GM23338 (cell line): ENCODE measurements around the gene LRFN4. TPM values are rescaled to one million over a fixed set of nuclear protein-coding genes. Genes with fewer than 3 reads are reported as not detected.

Experiments
- ATAC-seq: fragments of 200-7000 bp; cut with Tn5 transposase; 3 replicates; pipeline ENCODE4 v1.9.1; 2020
- DNase-seq: peaks from one replicate; pipeline ENCODE4 v3.0.0-alpha.2; 2015; ENCODE audit warnings: low spot score
- H2AFZ ChIP-seq: fragments of 200-600 bp; sonication (generic); 2 replicates; pipeline ENCODE4 v1.8.0; 2016; ENCODE audit warnings: antibody characterized with exemption, mild to moderate bottlenecking, moderate library complexity
- H3F3A ChIP-seq: fragments of 200-600 bp; sonication (generic); replicated peaks from 2 replicates; pipeline ENCODE4 v1.8.0; 2017; ENCODE audit warnings: antibody characterized with exemption, mixed run types, low read depth
- H3K27ac ChIP-seq: fragments of 200-600 bp; sonication (generic); 2 replicates; pipeline ENCODE4 v1.6.1; 2016; ENCODE audit warnings: low read depth
- H3K27me3 ChIP-seq: fragments of 200-600 bp; sonication (generic); 2 replicates; pipeline ENCODE4 v1.8.0; 2016; ENCODE audit warnings: mild to moderate bottlenecking, mixed run types, moderate library complexity; ENCODE audit not compliant: insufficient read depth
- H3K36me3 ChIP-seq: fragments of 200-600 bp; sonication (generic); 2 replicates; pipeline ENCODE4 v1.8.0; 2016; ENCODE audit warnings: mild to moderate bottlenecking; ENCODE audit not compliant: insufficient read depth
- H3K4me1 ChIP-seq: fragments of 200-600 bp; sonication (generic); 2 replicates; pipeline ENCODE4 v1.8.0; 2016; ENCODE audit warnings: mild to moderate bottlenecking, moderate library complexity; ENCODE audit not compliant: insufficient read depth
- H3K4me2 ChIP-seq: fragments of 200-600 bp; sonication (generic); 2 replicates; pipeline ENCODE4 v1.7.1; 2017; ENCODE audit warnings: mixed run types
- H3K4me3 ChIP-seq: fragments of 200-600 bp; sonication (generic); 2 replicates; pipeline ENCODE4 v1.6.1; 2016; ENCODE audit warnings: mixed run types
- H3K79me2 ChIP-seq: fragments of 200-600 bp; sonication (generic); replicated peaks from 2 replicates; pipeline ENCODE4 v1.8.0; 2017; ENCODE audit warnings: mild to moderate bottlenecking; ENCODE audit not compliant: insufficient read depth
- H3K9me2 ChIP-seq: fragments of 200-600 bp; sonication (generic); 2 replicates; pipeline ENCODE4 v1.8.0; 2017; ENCODE audit not compliant: insufficient read depth
- H4K20me1 ChIP-seq: fragments of 200-600 bp; sonication (generic); replicated peaks from 2 replicates; pipeline ENCODE4 v1.8.0; 2017; ENCODE audit warnings: mild to moderate bottlenecking; ENCODE audit not compliant: insufficient read depth
- H3K27ac Mint-ChIP-seq: 2 replicates; pipeline ENCODE4 v1.8.0; 2020; ENCODE audit warnings: inconsistent platforms, mild to moderate bottlenecking, moderate library complexity, mixed read lengths
- H3K27me3 Mint-ChIP-seq: 3 replicates; pipeline ENCODE4 v1.8.0; 2022; ENCODE audit warnings: low read depth, mild to moderate bottlenecking, moderate library complexity, mixed read lengths, inconsistent platforms; ENCODE audit not compliant: insufficient read depth, poor library complexity
- H3K36me3 Mint-ChIP-seq: 3 replicates; pipeline ENCODE4 v1.8.0; 2021; ENCODE audit warnings: low read depth, mild to moderate bottlenecking, inconsistent platforms, moderate library complexity, mixed read lengths
- H3K4me1 Mint-ChIP-seq: 3 replicates; pipeline ENCODE4 v1.8.0; 2020; ENCODE audit warnings: mild to moderate bottlenecking, inconsistent platforms, mixed read lengths
- H3K4me3 Mint-ChIP-seq: 3 replicates; pipeline ENCODE4 v1.8.0; 2021; ENCODE audit warnings: moderate library complexity, mild to moderate bottlenecking, inconsistent platforms, mixed read lengths
- H3K9me3 Mint-ChIP-seq: 3 replicates; pipeline ENCODE4 v1.8.0; 2020; ENCODE audit warnings: moderate library complexity, mild to moderate bottlenecking, inconsistent platforms, mixed read lengths
- CREB1 ChIP-seq: fragments of 250-450 bp; sonication (Bioruptor Pico); IDR thresholded peaks from 2 replicates; pipeline ENCODE4 v1.5.0; 2020; ENCODE audit warnings: low read depth, mild to moderate bottlenecking, moderate library complexity
- EZH2 ChIP-seq: fragments of 200-600 bp; sonication (generic); IDR thresholded peaks from one replicate; pipeline ENCODE4 v1.8.0; 2017; ENCODE audit warnings: antibody characterized with exemption, mild to moderate bottlenecking, low read depth; ENCODE audit not compliant: unreplicated experiment
- EZH2phosphoT487 ChIP-seq: fragments of 200-600 bp; sonication (generic); IDR thresholded peaks from one replicate; pipeline ENCODE4 v1.8.1; 2018; ENCODE audit warnings: antibody characterized with exemption; ENCODE audit not compliant: unreplicated experiment
- JUNB ChIP-seq: IDR thresholded peaks from one replicate; pipeline ENCODE4 v1.6.1; 2016; ENCODE audit warnings: antibody characterized with exemption; ENCODE audit not compliant: unreplicated experiment
- NANOG ChIP-seq: IDR thresholded peaks from 2 replicates; pipeline ENCODE4 v1.6.1; 2016; ENCODE audit warnings: antibody characterized with exemption, borderline replicate concordance
- POLR2AphosphoS5 ChIP-seq: IDR thresholded peaks from 2 replicates; pipeline ENCODE4 v1.6.1; 2016; ENCODE audit warnings: antibody characterized with exemption, low read depth
- STAT1 ChIP-seq: IDR thresholded peaks from one replicate; pipeline ENCODE4 v1.6.1; 2016; ENCODE audit warnings: antibody characterized with exemption; ENCODE audit not compliant: unreplicated experiment
- ZNF114 ChIP-seq: fragments of 250-450 bp; sonication (Bioruptor Pico); IDR thresholded peaks from 2 replicates; pipeline ENCODE4 v1.5.0; 2020; ENCODE audit warnings: mild to moderate bottlenecking, moderate library complexity
- ZNF331 ChIP-seq: fragments of 250-450 bp; sonication (Bioruptor Pico); IDR thresholded peaks from 2 replicates; pipeline ENCODE4 v1.5.0; 2020; ENCODE audit warnings: low read depth, mild to moderate bottlenecking, moderate library complexity
- polyA plus RNA-seq: library from polyadenylated mRNA; unstranded; fragments of >200 nt; fragmentation: Nextera tagmentation; extraction: Ambion mirVana; gene quantifications from 2 replicates; pipeline ENCODE4 v1.2.1, GENCODE V29; 2016
- total RNA-seq: library from RNA; depleted of rRNA; stranded (reverse); fragments of >200 nt; shearing (Covaris generic); gene quantifications from 2 replicates; pipeline ENCODE4 v1.2.3, GENCODE V29; 2014
- TF ChIP-seq, protein P1 (sequence below), 2 experiments: fragments of 200-600 bp in 1 of 2; sonication (generic) in 1 of 2; conservative IDR thresholded peaks; 2 replicates each; pipeline versions ENCODE4 v1.5.1 to v1.6.1; 2016 to 2017; ENCODE audit warnings: antibody characterized with exemption in 2 of 2, low read depth in 2 of 2, mild to moderate bottlenecking in 2 of 2, moderate library complexity in 1 of 2
- TF ChIP-seq, protein P2 (sequence below): IDR thresholded peaks from 2 replicates; pipeline ENCODE4 v1.6.1; 2016; ENCODE audit warnings: antibody characterized with exemption
- TF ChIP-seq, protein P3 (sequence below): fragments of 250-450 bp; sonication (Bioruptor Pico); IDR thresholded peaks from 2 replicates; pipeline ENCODE4 v1.5.0; 2020; ENCODE audit warnings: mild to moderate bottlenecking, moderate library complexity
- TF ChIP-seq, protein P4 (sequence below): IDR thresholded peaks from one replicate; pipeline ENCODE4 v1.6.1; 2018; ENCODE audit warnings: antibody characterized with exemption; ENCODE audit not compliant: unreplicated experiment

The LRFN4 gene
- total and polyA plus RNA-seq, 2 experiments from 2014 or later, result 9.8 to 63.5 TPM

DNA sequence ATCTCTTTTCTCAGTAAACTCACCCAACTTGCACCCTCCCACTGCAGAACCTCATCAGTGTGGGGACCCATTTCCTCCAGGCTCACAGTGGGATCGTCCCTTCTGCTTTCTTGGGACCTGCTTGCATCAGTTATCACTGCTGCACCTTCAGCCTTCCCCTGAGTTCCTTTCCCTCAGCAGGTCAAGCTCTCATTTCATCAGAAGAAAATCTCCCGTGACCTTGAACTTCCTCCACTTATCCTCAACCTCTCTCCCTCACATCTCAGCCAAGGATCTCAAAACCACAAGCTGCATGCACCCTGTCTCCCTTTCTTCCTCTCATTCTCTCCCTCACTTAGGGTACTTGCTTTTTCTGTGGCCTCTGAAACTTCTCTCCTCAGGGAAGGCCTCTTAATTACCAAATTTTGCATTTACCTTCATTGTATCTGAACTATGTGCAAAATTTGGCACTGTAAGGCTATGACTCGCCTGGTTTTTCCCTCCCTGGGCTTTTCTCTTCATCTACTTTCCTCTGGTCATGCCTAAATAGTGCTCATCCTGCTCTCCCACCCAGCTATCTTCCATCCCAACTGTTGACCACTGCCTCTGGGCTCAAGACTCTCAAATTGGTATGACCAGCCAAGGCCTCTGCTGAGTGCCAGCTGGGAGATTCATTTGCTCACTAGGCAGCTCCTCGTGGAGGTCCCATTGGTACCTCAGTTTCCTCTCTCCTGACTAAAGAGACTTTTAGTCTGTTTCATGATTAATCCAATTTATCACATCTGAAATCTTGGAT, 16.4 kb upstream of the LRFN4 start:
- no peak overlapping the region for H3K4me2 ChIP-seq
- no peak overlapping the region for H3K27ac ChIP-seq
- H3K27me3 ChIP-seq, result no peaks in the 10 kb centered on the region
- 0 out of 2 replicates have a peak, but pooled peaks cover 11% of the 10 kb centered on the region for H3F3A ChIP-seq
- Mint-ChIP-seq H3K27me3 (peaks cover 5% of the 10 kb centered on the region), H3K36me3 (peaks cover 10% of the 10 kb centered on the region), H3K9me3 (no peaks in the 10 kb centered on the region; the same call in 2 of the 3 replicates), H3K27ac (no peak overlapping the region), H3K4me3 (no peak overlapping the region; the same call in 2 of the 3 replicates), H3K4me1 (peaks cover 10% of the 10 kb centered on the region)
- H4K20me1 ChIP-seq, result peaks cover 17% of the 10 kb centered on the region
- H3K4me3 ChIP-seq, result no peak overlapping the region
- peaks cover 29% of the 10 kb centered on the region for H3K79me2 ChIP-seq
- no peak for ATAC-seq
- no peak overlapping the region for H2AFZ ChIP-seq
- no peaks in the 10 kb centered on the region for H3K9me2 ChIP-seq
- no peak for DNase-seq
- no peaks in the 10 kb centered on the region; the same call in 1 of the 2 replicates for H3K36me3 ChIP-seq
- H3K4me1 ChIP-seq, result peaks cover 9% of the 10 kb centered on the region
- TF ChIP-seq, protein P1, sequence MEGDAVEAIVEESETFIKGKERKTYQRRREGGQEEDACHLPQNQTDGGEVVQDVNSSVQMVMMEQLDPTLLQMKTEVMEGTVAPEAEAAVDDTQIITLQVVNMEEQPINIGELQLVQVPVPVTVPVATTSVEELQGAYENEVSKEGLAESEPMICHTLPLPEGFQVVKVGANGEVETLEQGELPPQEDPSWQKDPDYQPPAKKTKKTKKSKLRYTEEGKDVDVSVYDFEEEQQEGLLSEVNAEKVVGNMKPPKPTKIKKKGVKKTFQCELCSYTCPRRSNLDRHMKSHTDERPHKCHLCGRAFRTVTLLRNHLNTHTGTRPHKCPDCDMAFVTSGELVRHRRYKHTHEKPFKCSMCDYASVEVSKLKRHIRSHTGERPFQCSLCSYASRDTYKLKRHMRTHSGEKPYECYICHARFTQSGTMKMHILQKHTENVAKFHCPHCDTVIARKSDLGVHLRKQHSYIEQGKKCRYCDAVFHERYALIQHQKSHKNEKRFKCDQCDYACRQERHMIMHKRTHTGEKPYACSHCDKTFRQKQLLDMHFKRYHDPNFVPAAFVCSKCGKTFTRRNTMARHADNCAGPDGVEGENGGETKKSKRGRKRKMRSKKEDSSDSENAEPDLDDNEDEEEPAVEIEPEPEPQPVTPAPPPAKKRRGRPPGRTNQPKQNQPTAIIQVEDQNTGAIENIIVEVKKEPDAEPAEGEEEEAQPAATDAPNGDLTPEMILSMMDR (conservative IDR thresholded peaks at IDR 0.05; ENCODE audit: low read depth in 2 of 2), result no peak
- no peak for TF ChIP-seq EZH2
- TF ChIP-seq, protein P2, sequence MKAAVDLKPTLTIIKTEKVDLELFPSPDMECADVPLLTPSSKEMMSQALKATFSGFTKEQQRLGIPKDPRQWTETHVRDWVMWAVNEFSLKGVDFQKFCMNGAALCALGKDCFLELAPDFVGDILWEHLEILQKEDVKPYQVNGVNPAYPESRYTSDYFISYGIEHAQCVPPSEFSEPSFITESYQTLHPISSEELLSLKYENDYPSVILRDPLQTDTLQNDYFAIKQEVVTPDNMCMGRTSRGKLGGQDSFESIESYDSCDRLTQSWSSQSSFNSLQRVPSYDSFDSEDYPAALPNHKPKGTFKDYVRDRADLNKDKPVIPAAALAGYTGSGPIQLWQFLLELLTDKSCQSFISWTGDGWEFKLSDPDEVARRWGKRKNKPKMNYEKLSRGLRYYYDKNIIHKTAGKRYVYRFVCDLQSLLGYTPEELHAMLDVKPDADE, result no peak
- TF ChIP-seq CREB1 (CRISPR knock-in tag), result no peak
- TF ChIP-seq ZNF331 (CRISPR knock-in tag), result no peak
- no peak for TF ChIP-seq EZH2phosphoT487
- TF ChIP-seq JUNB, result no peak
- no peak for TF ChIP-seq POLR2AphosphoS5
- TF ChIP-seq, protein P3, sequence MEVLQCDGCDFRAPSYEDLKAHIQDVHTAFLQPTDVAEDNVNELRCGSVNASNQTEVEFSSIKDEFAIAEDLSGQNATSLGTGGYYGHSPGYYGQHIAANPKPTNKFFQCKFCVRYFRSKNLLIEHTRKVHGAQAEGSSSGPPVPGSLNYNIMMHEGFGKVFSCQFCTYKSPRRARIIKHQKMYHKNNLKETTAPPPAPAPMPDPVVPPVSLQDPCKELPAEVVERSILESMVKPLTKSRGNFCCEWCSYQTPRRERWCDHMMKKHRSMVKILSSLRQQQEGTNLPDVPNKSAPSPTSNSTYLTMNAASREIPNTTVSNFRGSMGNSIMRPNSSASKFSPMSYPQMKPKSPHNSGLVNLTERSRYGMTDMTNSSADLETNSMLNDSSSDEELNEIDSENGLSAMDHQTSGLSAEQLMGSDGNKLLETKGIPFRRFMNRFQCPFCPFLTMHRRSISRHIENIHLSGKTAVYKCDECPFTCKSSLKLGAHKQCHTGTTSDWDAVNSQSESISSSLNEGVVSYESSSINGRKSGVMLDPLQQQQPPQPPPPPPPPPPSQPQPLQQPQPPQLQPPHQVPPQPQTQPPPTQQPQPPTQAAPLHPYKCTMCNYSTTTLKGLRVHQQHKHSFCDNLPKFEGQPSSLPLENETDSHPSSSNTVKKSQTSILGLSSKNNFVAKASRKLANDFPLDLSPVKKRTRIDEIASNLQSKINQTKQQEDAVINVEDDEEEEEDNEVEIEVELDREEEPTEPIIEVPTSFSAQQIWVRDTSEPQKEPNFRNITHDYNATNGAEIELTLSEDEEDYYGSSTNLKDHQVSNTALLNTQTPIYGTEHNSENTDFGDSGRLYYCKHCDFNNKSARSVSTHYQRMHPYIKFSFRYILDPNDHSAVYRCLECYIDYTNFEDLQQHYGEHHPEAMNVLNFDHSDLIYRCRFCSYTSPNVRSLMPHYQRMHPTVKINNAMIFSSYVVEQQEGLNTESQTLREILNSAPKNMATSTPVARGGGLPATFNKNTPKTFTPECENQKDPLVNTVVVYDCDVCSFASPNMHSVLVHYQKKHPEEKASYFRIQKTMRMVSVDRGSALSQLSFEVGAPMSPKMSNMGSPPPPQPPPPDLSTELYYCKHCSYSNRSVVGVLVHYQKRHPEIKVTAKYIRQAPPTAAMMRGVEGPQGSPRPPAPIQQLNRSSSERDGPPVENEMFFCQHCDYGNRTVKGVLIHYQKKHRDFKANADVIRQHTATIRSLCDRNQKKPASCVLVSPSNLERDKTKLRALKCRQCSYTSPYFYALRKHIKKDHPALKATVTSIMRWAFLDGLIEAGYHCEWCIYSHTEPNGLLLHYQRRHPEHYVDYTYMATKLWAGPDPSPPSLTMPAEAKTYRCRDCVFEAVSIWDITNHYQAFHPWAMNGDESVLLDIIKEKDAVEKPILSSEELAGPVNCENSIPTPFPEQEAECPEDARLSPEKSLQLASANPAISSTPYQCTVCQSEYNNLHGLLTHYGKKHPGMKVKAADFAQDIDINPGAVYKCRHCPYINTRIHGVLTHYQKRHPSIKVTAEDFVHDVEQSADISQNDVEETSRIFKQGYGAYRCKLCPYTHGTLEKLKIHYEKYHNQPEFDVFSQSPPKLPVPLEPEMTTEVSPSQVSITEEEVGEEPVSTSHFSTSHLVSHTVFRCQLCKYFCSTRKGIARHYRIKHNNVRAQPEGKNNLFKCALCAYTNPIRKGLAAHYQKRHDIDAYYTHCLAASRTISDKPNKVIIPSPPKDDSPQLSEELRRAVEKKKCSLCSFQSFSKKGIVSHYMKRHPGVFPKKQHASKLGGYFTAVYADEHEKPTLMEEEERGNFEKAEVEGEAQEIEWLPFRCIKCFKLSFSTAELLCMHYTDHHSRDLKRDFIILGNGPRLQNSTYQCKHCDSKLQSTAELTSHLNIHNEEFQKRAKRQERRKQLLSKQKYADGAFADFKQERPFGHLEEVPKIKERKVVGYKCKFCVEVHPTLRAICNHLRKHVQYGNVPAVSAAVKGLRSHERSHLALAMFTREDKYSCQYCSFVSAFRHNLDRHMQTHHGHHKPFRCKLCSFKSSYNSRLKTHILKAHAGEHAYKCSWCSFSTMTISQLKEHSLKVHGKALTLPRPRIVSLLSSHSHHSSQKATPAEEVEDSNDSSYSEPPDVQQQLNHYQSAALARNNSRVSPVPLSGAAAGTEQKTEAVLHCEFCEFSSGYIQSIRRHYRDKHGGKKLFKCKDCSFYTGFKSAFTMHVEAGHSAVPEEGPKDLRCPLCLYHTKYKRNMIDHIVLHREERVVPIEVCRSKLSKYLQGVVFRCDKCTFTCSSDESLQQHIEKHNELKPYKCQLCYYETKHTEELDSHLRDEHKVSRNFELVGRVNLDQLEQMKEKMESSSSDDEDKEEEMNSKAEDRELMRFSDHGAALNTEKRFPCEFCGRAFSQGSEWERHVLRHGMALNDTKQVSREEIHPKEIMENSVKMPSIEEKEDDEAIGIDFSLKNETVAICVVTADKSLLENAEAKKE (CRISPR knock-in tag), result no peak
- TF ChIP-seq NANOG, result no peak
- TF ChIP-seq ZNF114 (CRISPR knock-in tag), result no peak
- TF ChIP-seq, protein P4, sequence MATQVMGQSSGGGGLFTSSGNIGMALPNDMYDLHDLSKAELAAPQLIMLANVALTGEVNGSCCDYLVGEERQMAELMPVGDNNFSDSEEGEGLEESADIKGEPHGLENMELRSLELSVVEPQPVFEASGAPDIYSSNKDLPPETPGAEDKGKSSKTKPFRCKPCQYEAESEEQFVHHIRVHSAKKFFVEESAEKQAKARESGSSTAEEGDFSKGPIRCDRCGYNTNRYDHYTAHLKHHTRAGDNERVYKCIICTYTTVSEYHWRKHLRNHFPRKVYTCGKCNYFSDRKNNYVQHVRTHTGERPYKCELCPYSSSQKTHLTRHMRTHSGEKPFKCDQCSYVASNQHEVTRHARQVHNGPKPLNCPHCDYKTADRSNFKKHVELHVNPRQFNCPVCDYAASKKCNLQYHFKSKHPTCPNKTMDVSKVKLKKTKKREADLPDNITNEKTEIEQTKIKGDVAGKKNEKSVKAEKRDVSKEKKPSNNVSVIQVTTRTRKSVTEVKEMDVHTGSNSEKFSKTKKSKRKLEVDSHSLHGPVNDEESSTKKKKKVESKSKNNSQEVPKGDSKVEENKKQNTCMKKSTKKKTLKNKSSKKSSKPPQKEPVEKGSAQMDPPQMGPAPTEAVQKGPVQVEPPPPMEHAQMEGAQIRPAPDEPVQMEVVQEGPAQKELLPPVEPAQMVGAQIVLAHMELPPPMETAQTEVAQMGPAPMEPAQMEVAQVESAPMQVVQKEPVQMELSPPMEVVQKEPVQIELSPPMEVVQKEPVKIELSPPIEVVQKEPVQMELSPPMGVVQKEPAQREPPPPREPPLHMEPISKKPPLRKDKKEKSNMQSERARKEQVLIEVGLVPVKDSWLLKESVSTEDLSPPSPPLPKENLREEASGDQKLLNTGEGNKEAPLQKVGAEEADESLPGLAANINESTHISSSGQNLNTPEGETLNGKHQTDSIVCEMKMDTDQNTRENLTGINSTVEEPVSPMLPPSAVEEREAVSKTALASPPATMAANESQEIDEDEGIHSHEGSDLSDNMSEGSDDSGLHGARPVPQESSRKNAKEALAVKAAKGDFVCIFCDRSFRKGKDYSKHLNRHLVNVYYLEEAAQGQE, result no peak
- TF ChIP-seq STAT1, result no peak
